GM23338 (cell line): ENCODE results near the gene GATA5. TPM values are rescaled to one million over a fixed set of nuclear protein-coding genes. Genes with fewer than 3 reads are reported as not detected.

Experiments used
- ATAC-seq: fragments of 200-7000 bp; cut with Tn5 transposase; 3 replicates; pipeline ENCODE4 v1.9.1; 2020
- DNase-seq: peaks from one replicate; pipeline ENCODE4 v3.0.0-alpha.2; 2015; ENCODE audit warnings: low spot score
- H2AFZ ChIP-seq: fragments of 200-600 bp; sonication (generic); 2 replicates; pipeline ENCODE4 v1.8.0; 2016; ENCODE audit warnings: antibody characterized with exemption, mild to moderate bottlenecking, moderate library complexity
- H3F3A ChIP-seq: fragments of 200-600 bp; sonication (generic); replicated peaks from 2 replicates; pipeline ENCODE4 v1.8.0; 2017; ENCODE audit warnings: antibody characterized with exemption, mixed run types, low read depth
- H3K27ac ChIP-seq: fragments of 200-600 bp; sonication (generic); 2 replicates; pipeline ENCODE4 v1.6.1; 2016; ENCODE audit warnings: low read depth
- H3K27me3 ChIP-seq: fragments of 200-600 bp; sonication (generic); 2 replicates; pipeline ENCODE4 v1.8.0; 2016; ENCODE audit warnings: mild to moderate bottlenecking, mixed run types, moderate library complexity; ENCODE audit not compliant: insufficient read depth
- H3K36me3 ChIP-seq: fragments of 200-600 bp; sonication (generic); 2 replicates; pipeline ENCODE4 v1.8.0; 2016; ENCODE audit warnings: mild to moderate bottlenecking; ENCODE audit not compliant: insufficient read depth
- H3K4me1 ChIP-seq: fragments of 200-600 bp; sonication (generic); 2 replicates; pipeline ENCODE4 v1.8.0; 2016; ENCODE audit warnings: mild to moderate bottlenecking, moderate library complexity; ENCODE audit not compliant: insufficient read depth
- H3K4me2 ChIP-seq: fragments of 200-600 bp; sonication (generic); 2 replicates; pipeline ENCODE4 v1.7.1; 2017; ENCODE audit warnings: mixed run types
- H3K4me3 ChIP-seq: fragments of 200-600 bp; sonication (generic); 2 replicates; pipeline ENCODE4 v1.6.1; 2016; ENCODE audit warnings: mixed run types
- H3K79me2 ChIP-seq: fragments of 200-600 bp; sonication (generic); replicated peaks from 2 replicates; pipeline ENCODE4 v1.8.0; 2017; ENCODE audit warnings: mild to moderate bottlenecking; ENCODE audit not compliant: insufficient read depth
- H3K9me2 ChIP-seq: fragments of 200-600 bp; sonication (generic); 2 replicates; pipeline ENCODE4 v1.8.0; 2017; ENCODE audit not compliant: insufficient read depth
- H4K20me1 ChIP-seq: fragments of 200-600 bp; sonication (generic); replicated peaks from 2 replicates; pipeline ENCODE4 v1.8.0; 2017; ENCODE audit warnings: mild to moderate bottlenecking; ENCODE audit not compliant: insufficient read depth
- H3K27ac Mint-ChIP-seq: 2 replicates; pipeline ENCODE4 v1.8.0; 2020; ENCODE audit warnings: inconsistent platforms, mild to moderate bottlenecking, moderate library complexity, mixed read lengths
- H3K27me3 Mint-ChIP-seq: 3 replicates; pipeline ENCODE4 v1.8.0; 2022; ENCODE audit warnings: low read depth, mild to moderate bottlenecking, moderate library complexity, mixed read lengths, inconsistent platforms; ENCODE audit not compliant: insufficient read depth, poor library complexity
- H3K36me3 Mint-ChIP-seq: 3 replicates; pipeline ENCODE4 v1.8.0; 2021; ENCODE audit warnings: low read depth, mild to moderate bottlenecking, inconsistent platforms, moderate library complexity, mixed read lengths
- H3K4me1 Mint-ChIP-seq: 3 replicates; pipeline ENCODE4 v1.8.0; 2020; ENCODE audit warnings: mild to moderate bottlenecking, inconsistent platforms, mixed read lengths
- H3K4me3 Mint-ChIP-seq: 3 replicates; pipeline ENCODE4 v1.8.0; 2021; ENCODE audit warnings: moderate library complexity, mild to moderate bottlenecking, inconsistent platforms, mixed read lengths
- H3K9me3 Mint-ChIP-seq: 3 replicates; pipeline ENCODE4 v1.8.0; 2020; ENCODE audit warnings: moderate library complexity, mild to moderate bottlenecking, inconsistent platforms, mixed read lengths
- CREB1 ChIP-seq: fragments of 250-450 bp; sonication (Bioruptor Pico); IDR thresholded peaks from 2 replicates; pipeline ENCODE4 v1.5.0; 2020; ENCODE audit warnings: low read depth, mild to moderate bottlenecking, moderate library complexity
- EZH2 ChIP-seq: fragments of 200-600 bp; sonication (generic); IDR thresholded peaks from one replicate; pipeline ENCODE4 v1.8.0; 2017; ENCODE audit warnings: antibody characterized with exemption, mild to moderate bottlenecking, low read depth; ENCODE audit not compliant: unreplicated experiment
- EZH2phosphoT487 ChIP-seq: fragments of 200-600 bp; sonication (generic); IDR thresholded peaks from one replicate; pipeline ENCODE4 v1.8.1; 2018; ENCODE audit warnings: antibody characterized with exemption; ENCODE audit not compliant: unreplicated experiment
- JUNB ChIP-seq: IDR thresholded peaks from one replicate; pipeline ENCODE4 v1.6.1; 2016; ENCODE audit warnings: antibody characterized with exemption; ENCODE audit not compliant: unreplicated experiment
- NANOG ChIP-seq: IDR thresholded peaks from 2 replicates; pipeline ENCODE4 v1.6.1; 2016; ENCODE audit warnings: antibody characterized with exemption, borderline replicate concordance
- POLR2AphosphoS5 ChIP-seq: IDR thresholded peaks from 2 replicates; pipeline ENCODE4 v1.6.1; 2016; ENCODE audit warnings: antibody characterized with exemption, low read depth
- STAT1 ChIP-seq: IDR thresholded peaks from one replicate; pipeline ENCODE4 v1.6.1; 2016; ENCODE audit warnings: antibody characterized with exemption; ENCODE audit not compliant: unreplicated experiment
- ZNF114 ChIP-seq: fragments of 250-450 bp; sonication (Bioruptor Pico); IDR thresholded peaks from 2 replicates; pipeline ENCODE4 v1.5.0; 2020; ENCODE audit warnings: mild to moderate bottlenecking, moderate library complexity
- ZNF331 ChIP-seq: fragments of 250-450 bp; sonication (Bioruptor Pico); IDR thresholded peaks from 2 replicates; pipeline ENCODE4 v1.5.0; 2020; ENCODE audit warnings: low read depth, mild to moderate bottlenecking, moderate library complexity
- polyA plus RNA-seq: library from polyadenylated mRNA; unstranded; fragments of >200 nt; fragmentation: Nextera tagmentation; extraction: Ambion mirVana; gene quantifications from 2 replicates; pipeline ENCODE4 v1.2.1, GENCODE V29; 2016
- total RNA-seq: library from RNA; depleted of rRNA; stranded (reverse); fragments of >200 nt; shearing (Covaris generic); gene quantifications from 2 replicates; pipeline ENCODE4 v1.2.3, GENCODE V29; 2014
- TF ChIP-seq, protein P1 (sequence below): IDR thresholded peaks from one replicate; pipeline ENCODE4 v1.6.1; 2018; ENCODE audit warnings: antibody characterized with exemption; ENCODE audit not compliant: unreplicated experiment
- TF ChIP-seq, protein P2 (sequence below): fragments of 250-450 bp; sonication (Bioruptor Pico); IDR thresholded peaks from 2 replicates; pipeline ENCODE4 v1.5.0; 2020; ENCODE audit warnings: mild to moderate bottlenecking, moderate library complexity
- TF ChIP-seq, protein P3 (sequence below), 2 experiments: fragments of 200-600 bp in 1 of 2; sonication (generic) in 1 of 2; conservative IDR thresholded peaks; 2 replicates each; pipeline versions ENCODE4 v1.5.1 to v1.6.1; 2016 to 2017; ENCODE audit warnings: antibody characterized with exemption in 2 of 2, low read depth in 2 of 2, mild to moderate bottlenecking in 2 of 2, moderate library complexity in 1 of 2
- TF ChIP-seq, protein P4 (sequence below): IDR thresholded peaks from 2 replicates; pipeline ENCODE4 v1.6.1; 2016; ENCODE audit warnings: antibody characterized with exemption

GATA5 gene
- total and polyA plus RNA-seq, 2 experiments from 2014 or later = 0.60 to 0.73 TPM

GRCh38 chr20:62483613-62484458 is 8.0 kb upstream of the GATA5 start:
- H3K79me2 ChIP-seq = no peaks in the 10 kb centered on the region
- Mint-ChIP-seq H3K36me3 (no peaks in the 10 kb centered on the region), H3K4me3 (no peak overlapping the region), H3K9me3 (no peaks in the 10 kb centered on the region), H3K27ac (no peak overlapping the region), H3K27me3 (peaks cover 54% of the 10 kb centered on the region), H3K4me1 (peaks cover 28% of the 10 kb centered on the region)
- no peak overlapping the region for H3K4me3 ChIP-seq
- TF ChIP-seq JUNB (no peak), NANOG (no peak), POLR2AphosphoS5 (no peak), CREB1 (no peak), ZNF331 (CRISPR knock-in tag) (no peak), EZH2 (no peak), STAT1 (no peak), ZNF114 (CRISPR knock-in tag) (no peak), EZH2phosphoT487 (no peak)
- TF ChIP-seq, protein P1, sequence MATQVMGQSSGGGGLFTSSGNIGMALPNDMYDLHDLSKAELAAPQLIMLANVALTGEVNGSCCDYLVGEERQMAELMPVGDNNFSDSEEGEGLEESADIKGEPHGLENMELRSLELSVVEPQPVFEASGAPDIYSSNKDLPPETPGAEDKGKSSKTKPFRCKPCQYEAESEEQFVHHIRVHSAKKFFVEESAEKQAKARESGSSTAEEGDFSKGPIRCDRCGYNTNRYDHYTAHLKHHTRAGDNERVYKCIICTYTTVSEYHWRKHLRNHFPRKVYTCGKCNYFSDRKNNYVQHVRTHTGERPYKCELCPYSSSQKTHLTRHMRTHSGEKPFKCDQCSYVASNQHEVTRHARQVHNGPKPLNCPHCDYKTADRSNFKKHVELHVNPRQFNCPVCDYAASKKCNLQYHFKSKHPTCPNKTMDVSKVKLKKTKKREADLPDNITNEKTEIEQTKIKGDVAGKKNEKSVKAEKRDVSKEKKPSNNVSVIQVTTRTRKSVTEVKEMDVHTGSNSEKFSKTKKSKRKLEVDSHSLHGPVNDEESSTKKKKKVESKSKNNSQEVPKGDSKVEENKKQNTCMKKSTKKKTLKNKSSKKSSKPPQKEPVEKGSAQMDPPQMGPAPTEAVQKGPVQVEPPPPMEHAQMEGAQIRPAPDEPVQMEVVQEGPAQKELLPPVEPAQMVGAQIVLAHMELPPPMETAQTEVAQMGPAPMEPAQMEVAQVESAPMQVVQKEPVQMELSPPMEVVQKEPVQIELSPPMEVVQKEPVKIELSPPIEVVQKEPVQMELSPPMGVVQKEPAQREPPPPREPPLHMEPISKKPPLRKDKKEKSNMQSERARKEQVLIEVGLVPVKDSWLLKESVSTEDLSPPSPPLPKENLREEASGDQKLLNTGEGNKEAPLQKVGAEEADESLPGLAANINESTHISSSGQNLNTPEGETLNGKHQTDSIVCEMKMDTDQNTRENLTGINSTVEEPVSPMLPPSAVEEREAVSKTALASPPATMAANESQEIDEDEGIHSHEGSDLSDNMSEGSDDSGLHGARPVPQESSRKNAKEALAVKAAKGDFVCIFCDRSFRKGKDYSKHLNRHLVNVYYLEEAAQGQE = no peak
- TF ChIP-seq, protein P2, sequence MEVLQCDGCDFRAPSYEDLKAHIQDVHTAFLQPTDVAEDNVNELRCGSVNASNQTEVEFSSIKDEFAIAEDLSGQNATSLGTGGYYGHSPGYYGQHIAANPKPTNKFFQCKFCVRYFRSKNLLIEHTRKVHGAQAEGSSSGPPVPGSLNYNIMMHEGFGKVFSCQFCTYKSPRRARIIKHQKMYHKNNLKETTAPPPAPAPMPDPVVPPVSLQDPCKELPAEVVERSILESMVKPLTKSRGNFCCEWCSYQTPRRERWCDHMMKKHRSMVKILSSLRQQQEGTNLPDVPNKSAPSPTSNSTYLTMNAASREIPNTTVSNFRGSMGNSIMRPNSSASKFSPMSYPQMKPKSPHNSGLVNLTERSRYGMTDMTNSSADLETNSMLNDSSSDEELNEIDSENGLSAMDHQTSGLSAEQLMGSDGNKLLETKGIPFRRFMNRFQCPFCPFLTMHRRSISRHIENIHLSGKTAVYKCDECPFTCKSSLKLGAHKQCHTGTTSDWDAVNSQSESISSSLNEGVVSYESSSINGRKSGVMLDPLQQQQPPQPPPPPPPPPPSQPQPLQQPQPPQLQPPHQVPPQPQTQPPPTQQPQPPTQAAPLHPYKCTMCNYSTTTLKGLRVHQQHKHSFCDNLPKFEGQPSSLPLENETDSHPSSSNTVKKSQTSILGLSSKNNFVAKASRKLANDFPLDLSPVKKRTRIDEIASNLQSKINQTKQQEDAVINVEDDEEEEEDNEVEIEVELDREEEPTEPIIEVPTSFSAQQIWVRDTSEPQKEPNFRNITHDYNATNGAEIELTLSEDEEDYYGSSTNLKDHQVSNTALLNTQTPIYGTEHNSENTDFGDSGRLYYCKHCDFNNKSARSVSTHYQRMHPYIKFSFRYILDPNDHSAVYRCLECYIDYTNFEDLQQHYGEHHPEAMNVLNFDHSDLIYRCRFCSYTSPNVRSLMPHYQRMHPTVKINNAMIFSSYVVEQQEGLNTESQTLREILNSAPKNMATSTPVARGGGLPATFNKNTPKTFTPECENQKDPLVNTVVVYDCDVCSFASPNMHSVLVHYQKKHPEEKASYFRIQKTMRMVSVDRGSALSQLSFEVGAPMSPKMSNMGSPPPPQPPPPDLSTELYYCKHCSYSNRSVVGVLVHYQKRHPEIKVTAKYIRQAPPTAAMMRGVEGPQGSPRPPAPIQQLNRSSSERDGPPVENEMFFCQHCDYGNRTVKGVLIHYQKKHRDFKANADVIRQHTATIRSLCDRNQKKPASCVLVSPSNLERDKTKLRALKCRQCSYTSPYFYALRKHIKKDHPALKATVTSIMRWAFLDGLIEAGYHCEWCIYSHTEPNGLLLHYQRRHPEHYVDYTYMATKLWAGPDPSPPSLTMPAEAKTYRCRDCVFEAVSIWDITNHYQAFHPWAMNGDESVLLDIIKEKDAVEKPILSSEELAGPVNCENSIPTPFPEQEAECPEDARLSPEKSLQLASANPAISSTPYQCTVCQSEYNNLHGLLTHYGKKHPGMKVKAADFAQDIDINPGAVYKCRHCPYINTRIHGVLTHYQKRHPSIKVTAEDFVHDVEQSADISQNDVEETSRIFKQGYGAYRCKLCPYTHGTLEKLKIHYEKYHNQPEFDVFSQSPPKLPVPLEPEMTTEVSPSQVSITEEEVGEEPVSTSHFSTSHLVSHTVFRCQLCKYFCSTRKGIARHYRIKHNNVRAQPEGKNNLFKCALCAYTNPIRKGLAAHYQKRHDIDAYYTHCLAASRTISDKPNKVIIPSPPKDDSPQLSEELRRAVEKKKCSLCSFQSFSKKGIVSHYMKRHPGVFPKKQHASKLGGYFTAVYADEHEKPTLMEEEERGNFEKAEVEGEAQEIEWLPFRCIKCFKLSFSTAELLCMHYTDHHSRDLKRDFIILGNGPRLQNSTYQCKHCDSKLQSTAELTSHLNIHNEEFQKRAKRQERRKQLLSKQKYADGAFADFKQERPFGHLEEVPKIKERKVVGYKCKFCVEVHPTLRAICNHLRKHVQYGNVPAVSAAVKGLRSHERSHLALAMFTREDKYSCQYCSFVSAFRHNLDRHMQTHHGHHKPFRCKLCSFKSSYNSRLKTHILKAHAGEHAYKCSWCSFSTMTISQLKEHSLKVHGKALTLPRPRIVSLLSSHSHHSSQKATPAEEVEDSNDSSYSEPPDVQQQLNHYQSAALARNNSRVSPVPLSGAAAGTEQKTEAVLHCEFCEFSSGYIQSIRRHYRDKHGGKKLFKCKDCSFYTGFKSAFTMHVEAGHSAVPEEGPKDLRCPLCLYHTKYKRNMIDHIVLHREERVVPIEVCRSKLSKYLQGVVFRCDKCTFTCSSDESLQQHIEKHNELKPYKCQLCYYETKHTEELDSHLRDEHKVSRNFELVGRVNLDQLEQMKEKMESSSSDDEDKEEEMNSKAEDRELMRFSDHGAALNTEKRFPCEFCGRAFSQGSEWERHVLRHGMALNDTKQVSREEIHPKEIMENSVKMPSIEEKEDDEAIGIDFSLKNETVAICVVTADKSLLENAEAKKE (CRISPR knock-in tag) = no peak
- TF ChIP-seq, protein P3, sequence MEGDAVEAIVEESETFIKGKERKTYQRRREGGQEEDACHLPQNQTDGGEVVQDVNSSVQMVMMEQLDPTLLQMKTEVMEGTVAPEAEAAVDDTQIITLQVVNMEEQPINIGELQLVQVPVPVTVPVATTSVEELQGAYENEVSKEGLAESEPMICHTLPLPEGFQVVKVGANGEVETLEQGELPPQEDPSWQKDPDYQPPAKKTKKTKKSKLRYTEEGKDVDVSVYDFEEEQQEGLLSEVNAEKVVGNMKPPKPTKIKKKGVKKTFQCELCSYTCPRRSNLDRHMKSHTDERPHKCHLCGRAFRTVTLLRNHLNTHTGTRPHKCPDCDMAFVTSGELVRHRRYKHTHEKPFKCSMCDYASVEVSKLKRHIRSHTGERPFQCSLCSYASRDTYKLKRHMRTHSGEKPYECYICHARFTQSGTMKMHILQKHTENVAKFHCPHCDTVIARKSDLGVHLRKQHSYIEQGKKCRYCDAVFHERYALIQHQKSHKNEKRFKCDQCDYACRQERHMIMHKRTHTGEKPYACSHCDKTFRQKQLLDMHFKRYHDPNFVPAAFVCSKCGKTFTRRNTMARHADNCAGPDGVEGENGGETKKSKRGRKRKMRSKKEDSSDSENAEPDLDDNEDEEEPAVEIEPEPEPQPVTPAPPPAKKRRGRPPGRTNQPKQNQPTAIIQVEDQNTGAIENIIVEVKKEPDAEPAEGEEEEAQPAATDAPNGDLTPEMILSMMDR (conservative IDR thresholded peaks at IDR 0.05; ENCODE audit: low read depth in 2 of 2) = no peak
- TF ChIP-seq, protein P4, sequence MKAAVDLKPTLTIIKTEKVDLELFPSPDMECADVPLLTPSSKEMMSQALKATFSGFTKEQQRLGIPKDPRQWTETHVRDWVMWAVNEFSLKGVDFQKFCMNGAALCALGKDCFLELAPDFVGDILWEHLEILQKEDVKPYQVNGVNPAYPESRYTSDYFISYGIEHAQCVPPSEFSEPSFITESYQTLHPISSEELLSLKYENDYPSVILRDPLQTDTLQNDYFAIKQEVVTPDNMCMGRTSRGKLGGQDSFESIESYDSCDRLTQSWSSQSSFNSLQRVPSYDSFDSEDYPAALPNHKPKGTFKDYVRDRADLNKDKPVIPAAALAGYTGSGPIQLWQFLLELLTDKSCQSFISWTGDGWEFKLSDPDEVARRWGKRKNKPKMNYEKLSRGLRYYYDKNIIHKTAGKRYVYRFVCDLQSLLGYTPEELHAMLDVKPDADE = no peak
- H3K27me3 ChIP-seq = peaks cover 18% of the 10 kb centered on the region
- no peak overlapping the region for H3K27ac ChIP-seq
- H3K4me2 ChIP-seq = no peak overlapping the region
- H3K9me2 ChIP-seq = no peaks in the 10 kb centered on the region
- no peaks in the 10 kb centered on the region for H4K20me1 ChIP-seq
- 0 out of 2 replicates have a peak, but pooled peaks cover 6% of the 10 kb centered on the region for H3F3A ChIP-seq
- no peaks in the 10 kb centered on the region for H3K36me3 ChIP-seq
- H3K4me1 ChIP-seq = peaks cover 4% of the 10 kb centered on the region; the same call in 1 of the 2 replicates
- ATAC-seq (no peak), DNase-seq (no peak)
- no peak overlapping the region for H2AFZ ChIP-seq
